ENCODE data around the gene HK2.

- TF ChIP-seq CTCF (IDR thresholded peaks at IDR 0.05) (no peak), POLR2A (IDR thresholded peaks at IDR 0.05) (no peak)
Observed at GRCh38 chr2:74915743-74916142, 81.8 kb downstream of the HK2 start.
